Tongue (tissue), 2 donors: ENCODE data around the gene MAPK4. TPM values are rescaled to one million over a fixed set of nuclear protein-coding genes. Genes with fewer than 3 reads are reported as not detected.
"Not testable (repeated sequence)": the region's sequence is repeated elsewhere in the genome, so short reads cannot be mapped to it uniquely, and the experiment has no call there.

ENCODE experiments used
- DNase-seq: peaks from one replicate; pipeline ENCODE4 v3.0.0-alpha.2; 2015
- total RNA-seq: library from RNA; depleted of rRNA; stranded (reverse); fragments of >200 nt; gene quantifications from one replicate; pipeline ENCODE4 v1.2.3, GENCODE V29; 2014

MAPK4 gene
- total RNA-seq, 1 donor from 2014 or later = 5.2 TPM

DNA sequence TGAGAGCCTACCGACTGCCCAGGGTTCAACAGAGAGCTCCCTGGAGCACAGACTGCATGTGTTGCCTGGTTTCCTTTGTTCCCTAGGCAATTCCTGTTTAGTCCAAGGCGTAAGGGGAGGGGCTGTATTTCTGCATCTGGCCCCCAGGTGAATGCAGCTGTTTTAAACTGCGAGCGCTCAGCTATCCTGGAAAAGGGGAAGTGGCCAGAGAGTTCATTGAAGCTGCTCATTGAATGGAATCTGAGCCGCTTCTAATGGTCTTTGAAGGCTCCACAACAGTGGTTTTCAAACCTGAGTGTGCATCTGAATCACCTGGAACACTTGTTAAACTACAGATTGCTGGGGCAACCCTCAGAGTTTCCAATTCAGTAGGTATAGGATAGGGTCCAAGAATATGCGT is 18.1 kb downstream of the MAPK4 start:
- no peak for DNase-seq

DNA sequence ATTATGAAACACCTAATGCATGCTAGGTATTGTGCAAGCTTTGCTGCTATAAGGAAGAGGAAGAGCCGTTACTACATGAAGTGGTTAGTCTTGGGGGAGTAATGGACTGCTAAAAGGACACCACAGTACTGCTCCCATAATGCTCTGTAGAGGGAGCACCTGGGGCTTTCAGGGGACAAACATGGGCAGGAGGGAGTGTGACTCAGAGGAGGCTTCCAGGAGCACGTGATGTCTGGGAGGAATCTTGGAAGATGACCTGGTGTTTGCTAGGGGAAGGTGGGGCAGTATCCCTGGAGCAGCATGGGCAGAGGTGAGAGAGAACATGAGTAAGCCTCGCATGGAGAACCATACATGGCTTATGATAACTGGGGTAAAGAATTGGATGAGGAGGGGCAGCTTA is 18.8 kb downstream of the MAPK4 start:
- no peak for DNase-seq

DNA sequence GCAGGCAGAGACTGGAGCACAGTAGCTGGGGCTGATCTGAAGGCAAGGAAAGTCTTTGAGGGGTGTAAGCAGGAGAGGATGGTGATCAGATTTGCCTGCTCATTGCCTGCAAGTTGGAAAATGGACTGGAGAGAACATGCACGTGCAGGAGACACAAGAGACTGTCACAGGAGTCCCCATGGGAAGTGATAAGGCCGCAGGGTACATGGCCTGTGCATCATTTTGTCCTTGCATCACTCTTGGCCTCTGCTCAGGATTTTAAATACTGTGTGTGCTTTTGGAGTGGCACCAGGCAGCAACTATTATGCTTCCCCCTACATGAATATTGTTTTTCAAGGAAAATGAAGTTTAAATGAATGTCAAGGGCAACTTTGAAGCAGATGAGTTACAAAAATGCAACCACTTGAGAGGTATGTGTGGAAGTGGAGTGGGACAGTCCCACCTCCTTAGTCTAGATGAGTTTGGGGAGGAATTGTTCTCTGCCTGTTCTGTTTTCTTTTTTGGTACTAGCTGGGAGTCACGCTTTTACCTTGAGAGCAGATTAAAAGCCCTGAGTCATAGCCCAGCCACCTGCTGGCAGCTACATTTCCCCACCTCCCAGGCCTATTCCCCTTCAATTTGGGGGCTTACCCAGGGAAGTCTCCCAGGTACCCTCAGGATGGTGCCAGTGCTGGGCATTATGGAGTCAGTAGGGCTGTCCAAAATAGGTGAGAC is 19.3 kb downstream of the MAPK4 start:
- DNase-seq = no peak

DNA sequence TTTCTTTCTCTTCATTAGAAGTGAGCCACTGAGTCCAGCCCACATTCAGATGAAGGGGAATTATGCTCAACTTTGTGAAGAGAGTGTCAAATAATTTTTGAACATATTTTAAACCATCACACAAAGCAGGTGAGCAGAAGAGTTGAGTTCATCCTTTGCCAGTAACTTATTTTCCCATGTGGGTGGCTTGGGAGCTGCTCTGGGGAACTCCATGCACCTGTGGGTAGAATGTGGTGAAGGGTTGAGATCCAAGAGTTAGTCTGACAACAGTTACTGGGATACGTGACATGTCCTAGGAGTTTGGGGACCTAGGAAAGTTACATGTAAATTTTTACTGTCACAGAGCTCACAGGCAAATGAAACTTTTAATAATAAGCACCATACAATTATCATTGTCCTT is 21.6 kb downstream of the MAPK4 start:
- DNase-seq = no peak

DNA sequence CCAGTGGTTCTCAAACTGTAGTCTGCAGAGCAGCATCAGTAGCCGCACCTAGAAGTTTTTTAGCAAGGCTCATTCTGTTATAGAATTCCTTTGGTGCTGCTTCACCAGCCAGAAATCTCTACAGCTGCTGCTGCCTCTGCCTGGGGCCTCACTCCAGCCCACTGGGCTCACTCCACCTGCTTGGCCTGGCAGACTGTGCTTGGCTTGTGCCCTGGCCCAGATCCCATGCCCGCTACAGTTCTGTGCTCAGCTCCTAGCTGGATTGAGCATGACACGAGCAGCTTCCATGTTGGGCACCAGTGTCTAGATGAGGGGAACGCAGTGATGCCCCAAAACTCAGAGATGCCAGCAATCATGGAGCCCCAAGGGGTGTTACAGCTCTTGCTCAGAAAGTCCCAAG is 22.6 kb downstream of the MAPK4 start:
- no peak for DNase-seq

DNA sequence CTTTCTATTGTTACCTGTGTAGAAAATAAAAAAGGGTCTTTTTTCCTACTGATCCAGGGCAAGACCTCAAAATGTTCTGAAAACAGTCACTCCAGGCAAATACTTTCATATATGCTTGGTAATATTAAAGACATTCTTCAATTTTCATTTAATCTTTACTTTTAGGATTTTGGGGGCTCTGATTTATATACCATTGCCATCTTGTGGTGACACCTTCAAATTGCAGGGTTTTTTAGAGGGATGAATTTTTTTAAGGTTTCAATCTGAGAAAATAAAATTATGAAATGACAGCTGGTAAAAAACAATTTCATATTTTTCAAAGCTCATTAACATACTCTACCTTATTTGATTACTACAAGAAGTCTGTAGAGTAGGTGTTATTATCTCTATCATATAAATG is 26.8 kb downstream of the MAPK4 start:
- no peak for DNase-seq

DNA sequence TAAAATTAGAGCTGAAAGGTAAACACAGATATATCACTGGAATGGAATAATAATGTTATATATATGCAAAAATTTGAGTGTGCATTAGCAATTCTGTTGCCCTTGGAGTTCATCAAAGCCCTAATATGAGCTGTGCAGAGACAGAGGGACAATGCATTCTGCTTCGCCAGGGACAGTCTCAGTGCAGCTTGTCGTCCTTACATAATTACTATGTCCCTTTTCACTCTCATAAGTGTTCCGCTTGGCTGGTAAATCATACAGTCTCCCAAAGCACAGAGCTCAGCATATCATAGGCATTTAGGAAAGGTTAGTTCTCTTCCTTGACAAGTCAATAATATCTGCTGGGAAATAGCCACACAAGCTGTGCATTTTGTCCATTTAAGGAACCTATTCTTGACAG is 30.7 kb downstream of the MAPK4 start:
- no peak for DNase-seq

DNA sequence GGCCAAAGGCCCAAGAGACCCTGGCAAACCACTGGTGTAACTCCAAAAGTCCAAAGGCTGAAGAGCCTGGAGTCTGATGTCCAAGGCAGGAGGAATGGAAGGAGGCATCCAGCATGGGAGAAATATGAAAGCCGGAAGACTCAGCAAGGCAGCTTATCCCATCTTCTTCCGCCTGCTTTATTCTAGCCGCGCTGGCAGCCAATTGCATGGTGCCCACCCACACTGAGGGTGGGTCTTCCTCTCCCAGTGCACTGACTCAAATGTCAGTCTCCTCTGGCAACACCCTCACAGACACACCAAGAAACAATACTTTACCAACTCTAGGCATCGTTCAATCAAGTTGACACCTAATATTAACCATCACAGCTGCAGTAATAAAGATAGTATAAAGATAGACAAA is 34.1 kb downstream of the MAPK4 start:
- no peak for DNase-seq

DNA sequence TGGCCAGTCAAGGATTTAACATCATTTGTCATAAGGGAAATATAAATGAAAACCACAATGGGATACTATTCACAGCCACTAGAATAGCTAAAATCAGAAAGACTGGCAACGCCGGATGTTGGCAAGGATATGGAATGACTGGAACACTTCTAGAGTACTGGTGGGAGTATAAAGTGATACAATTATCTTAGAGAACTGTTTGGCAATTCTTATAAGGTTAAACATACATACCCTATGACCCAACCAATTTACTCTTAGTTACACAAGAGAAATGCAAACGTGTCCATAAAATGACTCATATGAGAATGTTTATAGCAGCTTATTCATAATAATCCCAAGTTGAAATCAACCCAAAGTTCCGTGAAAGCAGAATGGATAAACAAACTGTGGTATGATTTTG is 35.1 kb downstream of the MAPK4 start:
- DNase-seq = no peak

DNA sequence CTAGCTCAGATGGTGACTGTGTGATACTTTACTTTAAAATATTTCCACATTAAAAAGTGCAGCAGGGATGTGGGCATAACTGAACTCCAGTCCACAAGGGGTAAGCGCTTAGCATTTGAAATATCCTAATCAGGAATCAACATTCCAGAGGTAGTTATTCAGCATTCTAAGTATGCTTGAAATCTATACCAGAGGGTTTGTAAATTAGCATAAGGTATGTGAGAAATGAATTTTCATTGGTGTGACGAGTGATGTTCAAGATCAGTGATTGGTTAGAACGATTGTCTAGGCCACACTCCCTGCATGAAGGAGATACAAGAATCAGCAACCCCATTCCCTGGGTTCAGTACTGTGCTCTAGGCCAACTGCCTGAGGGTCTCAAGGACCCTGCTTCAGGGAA is 42.6 kb downstream of the MAPK4 start:
- DNase-seq = no peak

DNA sequence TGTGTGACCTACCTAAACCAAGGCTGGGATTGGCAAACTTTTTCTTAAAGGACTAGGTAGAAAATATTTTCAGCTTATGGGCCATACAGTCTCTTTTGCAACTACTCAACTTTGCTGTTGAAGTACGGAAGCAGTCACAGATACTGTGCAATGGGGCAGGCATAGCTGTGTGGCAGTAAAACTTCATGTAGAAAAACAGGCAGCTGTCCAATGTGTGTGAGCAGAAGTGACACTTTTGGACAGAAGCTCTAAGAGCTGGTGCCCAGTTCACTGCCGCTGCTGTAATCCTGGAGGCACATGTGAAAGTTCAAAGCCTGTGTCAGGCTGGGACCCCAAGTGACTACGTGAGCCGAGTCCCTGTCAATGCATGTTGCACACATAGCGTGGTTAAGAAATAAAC is 46.7 kb downstream of the MAPK4 start:
- peak; percentile 18 for DNase-seq

DNA sequence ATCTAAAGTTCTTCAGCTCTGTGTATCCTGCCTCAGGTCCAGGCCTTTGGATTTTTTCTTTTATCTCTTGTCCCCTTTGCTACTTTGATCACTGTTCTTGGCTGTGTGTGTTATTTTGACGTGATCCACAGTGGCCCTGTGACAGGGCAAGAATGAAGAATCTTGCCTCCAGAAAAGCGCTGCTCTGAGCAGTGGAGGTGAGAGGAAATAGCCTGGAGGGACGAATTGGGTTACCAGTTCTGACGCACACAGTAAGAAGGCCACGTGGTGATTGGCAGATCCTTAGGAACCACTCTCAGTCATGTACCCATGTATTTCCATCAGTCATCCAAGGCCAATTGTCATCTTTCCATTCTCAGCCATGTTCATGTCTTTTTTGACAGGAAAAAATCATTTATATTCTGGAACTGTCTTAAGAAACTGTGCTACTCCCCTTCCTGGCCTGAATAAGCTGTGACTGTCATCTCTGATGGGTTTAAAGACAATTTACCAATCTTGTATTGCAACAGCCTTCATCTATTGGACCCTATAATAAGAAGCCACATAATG is 47.6 kb downstream of the MAPK4 start:
- no peak for DNase-seq

DNA sequence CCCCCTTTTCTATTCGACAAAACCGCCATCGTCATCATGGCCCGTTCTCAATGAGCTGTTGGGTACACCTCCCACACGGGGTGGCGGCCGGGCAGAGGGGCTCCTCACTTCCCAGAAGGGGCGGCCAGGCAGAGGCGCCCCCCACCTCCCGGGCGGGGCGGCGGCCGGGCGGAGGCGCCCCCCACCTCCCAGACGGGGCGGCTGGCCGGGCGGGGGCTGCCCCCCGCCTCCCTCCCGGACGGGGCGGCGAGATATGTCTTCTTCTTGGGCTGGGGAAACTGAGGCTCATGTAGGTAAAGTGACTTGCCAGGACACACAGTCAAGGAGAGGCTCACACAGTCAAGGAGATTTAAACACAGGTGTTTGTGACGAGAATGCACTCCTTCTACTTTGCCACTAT is 49.3 kb downstream of the MAPK4 start:
- not testable (repeated sequence) for DNase-seq

DNA sequence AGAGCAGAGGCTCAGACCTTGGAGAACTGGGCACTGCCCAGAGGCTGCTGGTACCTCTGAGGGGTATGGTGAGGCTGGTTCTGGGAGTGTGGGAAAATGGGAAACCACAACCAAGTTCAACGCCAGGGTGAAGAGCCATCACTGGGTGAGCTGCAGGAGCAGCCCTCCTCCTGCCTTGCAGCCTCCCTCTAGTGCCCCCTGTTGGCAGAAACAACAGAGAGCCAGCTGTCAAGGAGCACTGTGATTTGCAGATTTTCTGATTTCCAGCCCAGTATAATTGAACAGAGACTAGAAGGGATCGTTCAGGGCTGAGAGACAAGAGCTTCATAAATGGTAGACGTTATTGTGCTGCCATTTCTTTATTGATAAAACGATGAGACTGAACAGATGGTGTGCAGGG is 50.5 kb downstream of the MAPK4 start:
- DNase-seq = no peak

DNA sequence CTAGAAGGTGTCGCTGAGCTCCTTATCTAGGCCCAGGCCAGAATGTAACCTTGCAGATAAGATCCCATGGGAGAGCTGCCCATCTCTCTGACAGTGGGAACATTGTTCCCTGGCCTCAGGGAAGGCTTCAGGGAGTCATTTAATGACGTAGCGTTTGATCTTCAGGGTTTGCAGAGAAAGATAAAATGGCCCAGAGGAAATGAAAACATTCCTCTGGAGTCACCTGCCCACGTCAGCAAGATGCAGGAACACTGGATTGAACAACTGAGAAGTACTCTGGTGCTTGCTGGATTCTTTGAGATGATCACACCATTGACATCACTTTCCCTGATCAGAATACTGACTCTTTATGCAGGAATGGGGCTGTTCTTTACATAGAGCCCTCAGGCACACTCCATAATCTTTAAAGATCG is 51.6 kb downstream of the MAPK4 start:
- DNase-seq = no peak

DNA sequence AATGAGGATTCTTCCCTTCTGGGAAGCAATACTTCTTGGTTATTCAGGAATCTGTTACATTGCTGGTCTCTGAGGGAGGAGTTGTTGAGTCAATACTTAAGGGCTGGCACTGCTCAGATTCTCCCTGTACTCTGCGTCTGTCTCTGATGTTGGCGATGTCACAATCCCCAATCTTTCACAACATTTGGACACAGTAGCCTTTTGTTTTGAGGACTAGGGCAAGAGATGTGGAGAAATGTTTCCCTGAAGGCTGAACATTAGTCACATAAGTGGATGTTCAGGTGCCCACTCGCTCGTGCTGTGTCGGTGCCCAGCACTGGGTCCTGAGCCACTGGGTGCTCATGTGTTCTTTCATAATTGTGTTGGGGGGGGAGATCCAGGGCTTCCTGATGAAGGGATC is 55.0 kb downstream of the MAPK4 start:
- DNase-seq = no peak

DNA sequence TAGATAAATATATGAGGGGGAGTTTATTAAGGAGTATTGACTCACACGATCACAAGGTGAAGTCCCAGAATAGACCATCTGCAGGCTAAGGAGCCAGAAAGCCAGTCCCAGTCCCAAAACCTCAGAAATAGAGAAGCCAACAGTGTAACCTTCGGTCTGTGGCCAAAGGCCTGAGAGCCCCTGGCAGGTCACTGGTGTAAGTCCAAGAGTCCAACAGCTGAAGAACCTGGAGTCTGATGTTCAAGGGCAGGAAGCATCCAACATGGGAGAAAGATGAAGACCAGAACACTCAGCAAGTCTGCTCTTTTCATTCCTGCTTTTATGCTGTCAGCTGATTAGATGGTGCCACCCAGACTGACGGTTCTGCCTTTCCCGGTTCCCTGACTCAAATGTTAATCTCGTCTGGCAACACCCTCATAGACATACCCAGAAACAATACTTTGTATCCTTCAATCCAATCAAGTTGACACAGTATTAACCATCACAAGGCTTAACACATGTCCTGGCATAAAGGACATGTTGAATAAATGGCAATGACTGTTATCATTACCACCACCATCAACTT is 56.7 kb downstream of the MAPK4 start:
- DNase-seq = no peak

DNA sequence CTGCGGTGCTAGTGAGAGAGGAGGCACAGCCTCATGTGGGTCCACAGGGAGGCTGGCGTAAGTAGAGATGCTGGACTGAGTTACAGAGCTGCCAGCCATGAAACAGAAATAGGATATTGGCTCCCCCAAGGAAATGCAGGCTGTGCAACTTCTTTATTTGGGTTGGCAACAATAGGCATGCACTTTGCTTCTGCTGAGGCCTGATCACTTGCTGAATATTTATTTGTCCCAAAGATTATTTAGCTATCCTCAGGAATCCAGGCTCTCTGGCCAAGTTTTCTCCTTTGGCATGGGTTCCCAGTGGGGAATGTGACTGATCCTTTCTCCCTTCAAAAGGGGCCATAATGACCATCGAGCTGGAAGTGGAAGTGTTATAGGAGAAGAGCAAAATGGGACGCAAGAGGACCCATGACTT is 60.0 kb downstream of the MAPK4 start:
- DNase-seq = no peak

DNA sequence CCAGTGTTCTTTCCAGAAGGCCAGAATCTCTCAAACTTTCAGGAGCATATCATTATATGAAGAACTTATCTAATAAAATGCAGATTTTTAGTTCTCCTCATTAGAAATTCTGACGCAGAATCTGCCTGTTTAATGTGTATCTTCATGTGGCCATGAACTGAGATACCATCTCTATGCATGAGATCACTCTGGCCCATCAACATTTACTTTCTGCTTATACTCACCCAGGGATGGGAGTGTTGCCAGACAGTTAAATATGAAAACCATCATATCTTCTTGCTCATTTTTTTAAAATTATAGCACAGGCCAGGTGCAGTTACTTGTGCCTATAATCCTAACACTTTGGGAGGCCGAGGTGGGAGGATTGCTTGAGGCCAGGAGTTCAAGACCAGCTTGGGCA is 60.4 kb downstream of the MAPK4 start:
- DNase-seq = no peak

DNA sequence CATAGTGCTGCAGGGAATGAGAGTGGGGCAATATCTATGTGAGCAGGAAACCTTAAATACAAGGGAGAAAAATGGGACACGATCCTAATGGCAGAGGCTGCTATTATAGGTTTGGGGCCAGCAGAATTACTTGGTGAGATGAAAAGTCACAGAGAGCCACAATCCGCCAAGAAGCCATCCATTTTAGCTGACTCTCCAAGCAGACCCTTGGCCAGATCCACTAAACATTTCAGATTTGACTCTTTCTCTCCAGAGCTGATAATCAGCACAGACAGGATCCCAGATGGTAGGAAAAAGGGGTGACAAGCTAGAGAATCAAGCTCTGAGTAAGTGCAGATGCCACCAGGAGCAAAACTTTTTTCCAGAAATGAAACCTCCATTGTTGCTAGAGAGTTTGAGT is 61.5 kb downstream of the MAPK4 start:
- DNase-seq = no peak

DNA sequence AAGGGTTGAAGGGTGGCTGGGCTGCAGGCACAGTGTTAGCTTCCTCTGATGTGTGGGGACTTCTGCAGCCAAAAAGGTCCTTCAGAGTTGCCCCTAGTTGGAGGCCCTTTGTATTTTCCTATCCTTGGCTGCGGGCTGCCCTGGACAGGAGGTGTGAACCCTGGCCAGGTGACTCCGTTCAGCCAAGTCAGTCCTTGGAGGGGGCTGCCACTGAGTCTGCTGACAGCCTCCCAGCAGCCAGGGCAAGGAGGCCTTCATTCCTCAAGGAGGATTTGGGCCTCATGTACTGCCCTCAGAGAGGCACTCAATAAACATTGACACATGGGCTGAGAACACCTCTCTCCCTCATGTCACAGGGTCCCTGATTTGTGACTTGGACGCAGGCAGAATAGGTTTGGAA is 62.4 kb downstream of the MAPK4 start:
- no peak for DNase-seq

DNA sequence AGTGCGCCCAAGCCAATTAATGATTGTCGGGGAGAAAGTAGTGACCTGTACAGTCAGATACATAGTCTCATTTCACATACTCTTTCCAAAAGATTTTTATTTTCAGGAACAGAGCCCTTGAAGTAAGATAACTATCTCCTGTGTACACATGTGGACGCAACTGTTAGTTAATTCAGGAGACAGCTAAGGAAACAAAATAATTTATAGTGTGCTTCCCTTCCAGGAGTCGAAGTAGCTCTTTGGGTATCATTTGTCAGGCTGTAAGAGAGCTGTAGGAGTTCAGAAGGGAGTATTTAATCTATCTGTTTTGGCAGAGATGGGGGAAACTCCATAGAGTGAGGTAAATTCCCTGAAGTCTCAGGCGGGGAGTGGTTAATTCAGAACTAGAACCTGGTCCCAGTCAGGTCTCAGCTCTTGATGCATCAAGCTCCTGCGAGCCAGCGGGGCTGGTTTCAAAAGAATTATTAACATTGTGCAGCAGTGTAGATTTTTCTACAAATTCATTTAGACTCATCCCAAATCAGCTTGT is 63.0 kb downstream of the MAPK4 start:
- DNase-seq = no peak

DNA sequence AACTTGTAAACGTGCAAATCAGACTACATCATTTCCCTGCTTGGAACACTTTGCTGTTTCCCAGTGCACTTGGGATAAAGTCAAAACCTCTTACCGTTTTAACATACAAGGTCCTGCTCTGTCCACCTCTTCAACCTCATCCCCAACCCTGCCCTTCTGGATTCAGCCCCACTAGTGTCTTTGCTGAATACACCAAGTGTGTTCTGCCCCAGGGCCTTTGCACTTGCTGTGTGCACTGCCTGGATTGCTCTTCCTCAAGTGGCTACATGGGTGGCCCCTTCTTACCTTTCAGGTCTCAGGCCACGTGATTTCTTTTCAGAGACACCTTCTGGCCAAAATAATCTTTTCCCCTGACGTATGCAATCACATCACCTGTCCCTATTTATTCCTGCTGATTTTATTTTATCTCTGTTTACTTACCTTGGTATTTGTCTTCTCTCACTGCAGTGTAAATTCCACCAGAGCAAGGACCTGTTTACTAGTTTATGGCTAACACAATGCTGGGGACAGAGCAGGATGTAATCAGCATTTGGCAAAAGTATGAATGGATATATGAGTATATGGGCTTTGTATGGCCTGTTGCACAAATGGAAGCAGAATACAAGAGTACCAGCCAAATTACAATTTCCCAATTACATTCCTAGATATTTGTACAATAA is 63.9 kb downstream of the MAPK4 start:
- no peak for DNase-seq

DNA sequence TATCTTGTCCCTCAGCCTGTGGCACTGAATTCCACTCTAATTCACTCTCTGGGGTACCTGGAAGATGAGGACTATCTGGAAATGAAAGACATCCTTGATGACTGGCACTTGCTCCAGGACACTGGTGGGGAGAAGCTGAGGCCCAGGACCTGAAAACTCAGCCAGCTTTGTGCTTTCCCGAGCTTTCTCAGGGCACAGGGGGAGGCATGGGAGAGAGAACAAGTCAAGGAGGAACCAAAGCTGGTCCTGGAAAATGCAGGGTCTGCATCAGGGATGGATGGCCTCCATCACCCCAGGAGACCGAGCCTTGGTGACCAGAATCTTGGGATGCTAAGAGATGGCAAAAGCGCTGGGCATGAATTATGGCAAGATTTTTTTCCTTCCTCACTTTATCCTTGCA is 65.1 kb downstream of the MAPK4 start:
- no peak for DNase-seq
